H9 (cell line): ENCODE results near the gene RADIL. TPM values are rescaled to one million over a fixed set of nuclear protein-coding genes. Genes with fewer than 3 reads are reported as not detected.

Source experiments
- DNase-seq: peaks from one replicate; pipeline ENCODE4 v3.0.0-alpha.2; 2017
- H2AFZ ChIP-seq: one replicate; pipeline ENCODE4 v1.6.1; 2013; ENCODE audit warnings: mild to moderate bottlenecking, low read length, control low read depth, moderate library complexity
- H2AK5ac ChIP-seq: 2 replicates; pipeline ENCODE4 v1.6.1; 2013; ENCODE audit warnings: low read length, control low read depth, mixed read lengths; ENCODE audit not compliant: insufficient read length
- H2BK120ac ChIP-seq: one replicate; pipeline ENCODE4 v1.6.1; 2013; ENCODE audit warnings: low read depth, mild to moderate bottlenecking, low read length, control low read depth, inconsistent platforms; ENCODE audit not compliant: poor library complexity, severe bottlenecking
- H2BK12ac ChIP-seq: 2 replicates; pipeline ENCODE4 v1.6.1; 2013; ENCODE audit warnings: low read length, control low read depth, mixed read lengths, low read depth; ENCODE audit not compliant: insufficient read length
- H2BK15ac ChIP-seq: 2 replicates; pipeline ENCODE4 v1.6.1; 2013; ENCODE audit warnings: low read depth, low read length, control low read depth
- H2BK20ac ChIP-seq: one replicate; pipeline ENCODE4 v1.6.1; 2013; ENCODE audit warnings: low read depth, mild to moderate bottlenecking, low read length, control low read depth, inconsistent platforms; ENCODE audit not compliant: poor library complexity, severe bottlenecking
- H2BK5ac ChIP-seq: 2 replicates; pipeline ENCODE4 v1.6.1; 2013; ENCODE audit warnings: low read length, control low read depth, mixed read lengths; ENCODE audit not compliant: insufficient read length
- H3K14ac ChIP-seq: 2 replicates; pipeline ENCODE4 v1.6.1; 2013; ENCODE audit warnings: low read length, control low read depth; ENCODE audit not compliant: insufficient read depth
- H3K18ac ChIP-seq: 2 replicates; pipeline ENCODE4 v1.6.1; 2013; ENCODE audit warnings: low read depth, mild to moderate bottlenecking, mixed read lengths, low read length, control low read depth; ENCODE audit not compliant: insufficient read length
- H3K23ac ChIP-seq: 2 replicates; pipeline ENCODE4 v1.6.1; 2013; ENCODE audit warnings: low read length, control low read depth, mixed read lengths, low read depth; ENCODE audit not compliant: insufficient read length
- H3K23me2 ChIP-seq: 2 replicates; pipeline ENCODE4 v1.6.1; 2013; ENCODE audit warnings: low read depth, mild to moderate bottlenecking, mixed read lengths, low read length, control low read depth; ENCODE audit not compliant: insufficient read length, poor library complexity, severe bottlenecking
- H3K27ac ChIP-seq: 2 replicates; pipeline ENCODE4 v1.5.1; 2013; ENCODE audit warnings: low read length, control low read depth, mixed read lengths, low read depth; ENCODE audit not compliant: insufficient read length
- H3K27me3 ChIP-seq: 2 replicates; pipeline ENCODE4 v1.6.1; 2013; ENCODE audit warnings: low read length, control low read depth, inconsistent platforms; ENCODE audit not compliant: insufficient read depth
- H3K4ac ChIP-seq: 2 replicates; pipeline ENCODE4 v1.6.1; 2013; ENCODE audit warnings: low read depth, mild to moderate bottlenecking, control low read depth, inconsistent platforms, low read length, moderate library complexity
- H3K4me1 ChIP-seq: 2 replicates; pipeline ENCODE4 v1.6.1; 2013; ENCODE audit warnings: low read length, control low read depth, inconsistent platforms; ENCODE audit not compliant: insufficient read depth
- H3K4me2 ChIP-seq: 2 replicates; pipeline ENCODE4 v1.6.1; 2013; ENCODE audit warnings: low read length, control low read depth, mixed read lengths; ENCODE audit not compliant: insufficient read length, insufficient read depth
- H3K56ac ChIP-seq: 2 replicates; pipeline ENCODE4 v1.6.1; 2013; ENCODE audit warnings: low read depth, mild to moderate bottlenecking, mixed read lengths, low read length, control low read depth; ENCODE audit not compliant: insufficient read length
- H3K79me1 ChIP-seq: 2 replicates; pipeline ENCODE4 v1.6.1; 2013; ENCODE audit warnings: low read depth, mild to moderate bottlenecking, moderate library complexity, low read length, control low read depth, inconsistent platforms; ENCODE audit not compliant: insufficient read depth, poor library complexity, severe bottlenecking
- H3K79me2 ChIP-seq: 2 replicates; pipeline ENCODE4 v1.6.1; 2013; ENCODE audit warnings: low read length, control low read depth, inconsistent platforms; ENCODE audit not compliant: insufficient read depth
- H3K9ac ChIP-seq: 2 replicates; pipeline ENCODE4 v1.6.1; 2013; ENCODE audit warnings: low read length, control low read depth, mixed read lengths; ENCODE audit not compliant: insufficient read length; ENCODE audit errors: extremely low read depth
- H3K9me3 ChIP-seq: one replicate; pipeline ENCODE4 v1.6.1; 2013; ENCODE audit warnings: low read depth, low read length, inconsistent platforms; ENCODE audit not compliant: control insufficient read depth
- H3T11ph ChIP-seq: one replicate; pipeline ENCODE4 v1.6.1; 2013; ENCODE audit warnings: mild to moderate bottlenecking, low read length, control low read depth, inconsistent platforms
- H4K20me1 ChIP-seq: one replicate; pipeline ENCODE4 v1.6.1; 2013; ENCODE audit not compliant: control insufficient read depth, insufficient read length, insufficient read depth
- H4K5ac ChIP-seq: 2 replicates; pipeline ENCODE4 v1.6.1; 2013; ENCODE audit warnings: low read depth, mild to moderate bottlenecking, mixed read lengths, low read length, control low read depth; ENCODE audit not compliant: insufficient read length
- H4K8ac ChIP-seq: replicated peaks from 2 replicates; pipeline ENCODE4 v1.6.1; 2013; ENCODE audit warnings: low read length, control low read depth, mixed read lengths, low read depth; ENCODE audit not compliant: insufficient read length
- H4K91ac ChIP-seq: 2 replicates; pipeline ENCODE4 v1.6.1; 2013; ENCODE audit warnings: low read depth, mild to moderate bottlenecking, moderate library complexity, mixed read lengths, low read length, control low read depth; ENCODE audit not compliant: insufficient read length
- H3K27ac Mint-ChIP-seq, 3 experiments: 2 replicates in 2 of 3; 3 replicates in 1 of 3; pipeline ENCODE4 v1.8.0; 2020 to 2021; ENCODE audit warnings: mixed read lengths in 3 of 3, mild to moderate bottlenecking in 1 of 3, moderate library complexity in 1 of 3
- H3K27me3 Mint-ChIP-seq: 2 replicates; pipeline ENCODE4 v1.8.0; 2021; ENCODE audit warnings: low read depth, mild to moderate bottlenecking, moderate library complexity, mixed read lengths
- H3K36me3 Mint-ChIP-seq, 3 experiments: 2 replicates in 2 of 3; 3 replicates in 1 of 3; pipeline ENCODE4 v1.8.0; 2020 to 2021; ENCODE audit warnings: low read depth in 3 of 3, mixed read lengths in 3 of 3; ENCODE audit not compliant: insufficient read depth in 1 of 3
- H3K4me1 Mint-ChIP-seq, 2 experiments: 2 replicates each; pipeline ENCODE4 v1.8.0; 2020; ENCODE audit warnings: mixed read lengths in 2 of 2
- H3K4me3 Mint-ChIP-seq, 2 experiments: 2 replicates in 1 of 2; 3 replicates in 1 of 2; pipeline ENCODE4 v1.8.0; 2020 to 2021; ENCODE audit warnings: mild to moderate bottlenecking in 2 of 2, mixed read lengths in 2 of 2, moderate library complexity in 1 of 2
- H3K9me3 Mint-ChIP-seq, 2 experiments: 2 replicates in 1 of 2; 3 replicates in 1 of 2; pipeline ENCODE4 v1.8.0; 2020; ENCODE audit warnings: mild to moderate bottlenecking in 2 of 2, mixed read lengths in 2 of 2, moderate library complexity in 1 of 2
- CTCF ChIP-seq: fragments of 200-600 bp; sonication (generic); conservative IDR thresholded peaks from 3 replicates; pipeline ENCODE4 v1.8.0; 2021; ENCODE audit warnings: antibody characterized with exemption, mild to moderate bottlenecking
- WGBS: extraction: QIAGEN DNeasy Blood & Tissue Kit; methylation state at CpG from one replicate; pipeline ENCODE4 v1.1.7; 2013; ENCODE audit warnings: missing lambda C conversion rate, low lambda C conversion rate, mixed read lengths; ENCODE audit not compliant: insufficient read length; ENCODE audit errors: extremely low coverage; 5-methylcytosine and 5-hydroxymethylcytosine counted together
- total RNA-seq: library from RNA; stranded (reverse); gene quantifications from 2 replicates; pipeline ENCODE4 v1.2.1, GENCODE V29; 2021

RADIL gene
- total RNA-seq, 1 experiment from 2014 or later = 4.7 TPM

GRCh38 chr7:4760952-4761351 lies 122.6 kb downstream of the RADIL start:
- Mint-ChIP-seq H3K9me3 (no peaks in the 10 kb centered on the region), H3K27me3 (no peaks in the 10 kb centered on the region), H3K4me3 (no peak overlapping the region), H3K27ac (no peak overlapping the region), H3K4me1 (no peaks in the 10 kb centered on the region), H3K36me3 (peaks cover 9 to 11% (median 10%) of the 10 kb centered on the region in 3 experiments; a peak in 6 of 7 replicates)
- H3K9ac ChIP-seq = no peak overlapping the region
- H2BK15ac ChIP-seq = no peak overlapping the region
- H2BK5ac ChIP-seq = no peak overlapping the region
- no peak overlapping the region for H2BK120ac ChIP-seq
- no peak overlapping the region for H3K4ac ChIP-seq
- no peaks in the 10 kb centered on the region for H3K79me2 ChIP-seq
- no peak overlapping the region for H3K23ac ChIP-seq
- no peak overlapping the region for H4K5ac ChIP-seq
- TF ChIP-seq CTCF = no peak
- H4K91ac ChIP-seq = no peak overlapping the region
- H4K8ac ChIP-seq = no peak overlapping the region
- H2BK20ac ChIP-seq = no peak overlapping the region
- no peaks in the 10 kb centered on the region for H3K23me2 ChIP-seq
- H3K27me3 ChIP-seq = no peaks in the 10 kb centered on the region
- no peak overlapping the region for H3K56ac ChIP-seq
- no peak overlapping the region for H3K4me2 ChIP-seq
- no peak for DNase-seq
- H3K9me3 ChIP-seq = no peaks in the 10 kb centered on the region
- no peak overlapping the region for H3K27ac ChIP-seq
- no peaks in the 10 kb centered on the region for H4K20me1 ChIP-seq
- H3T11ph ChIP-seq = no peak overlapping the region
- H2AK5ac ChIP-seq = no peak overlapping the region
- WGBS = no CpG with 5 or more reads among the region's 26 CpGs
- no peaks in the 10 kb centered on the region for H3K79me1 ChIP-seq
- H3K14ac ChIP-seq = no peak overlapping the region
- H2BK12ac ChIP-seq = no peak overlapping the region
- H3K18ac ChIP-seq = no peak overlapping the region
- H2AFZ ChIP-seq = no peak overlapping the region
- no peaks in the 10 kb centered on the region for H3K4me1 ChIP-seq
